GM21723 (cell line): ENCODE measurements around the gene PRKAG2.
"Not testable (repeated sequence)": the region's sequence is repeated elsewhere in the genome, so short reads cannot be mapped to it uniquely, and the experiment has no call there.

Experiments used
- ATAC-seq: cut with Tn5 transposase; IDR thresholded peaks from one replicate; pipeline ENCODE4 v1.9.1; 2021; ENCODE audit warnings: mild to moderate bottlenecking, moderate library complexity; ENCODE audit not compliant: unreplicated experiment

Gene PRKAG2

DNA sequence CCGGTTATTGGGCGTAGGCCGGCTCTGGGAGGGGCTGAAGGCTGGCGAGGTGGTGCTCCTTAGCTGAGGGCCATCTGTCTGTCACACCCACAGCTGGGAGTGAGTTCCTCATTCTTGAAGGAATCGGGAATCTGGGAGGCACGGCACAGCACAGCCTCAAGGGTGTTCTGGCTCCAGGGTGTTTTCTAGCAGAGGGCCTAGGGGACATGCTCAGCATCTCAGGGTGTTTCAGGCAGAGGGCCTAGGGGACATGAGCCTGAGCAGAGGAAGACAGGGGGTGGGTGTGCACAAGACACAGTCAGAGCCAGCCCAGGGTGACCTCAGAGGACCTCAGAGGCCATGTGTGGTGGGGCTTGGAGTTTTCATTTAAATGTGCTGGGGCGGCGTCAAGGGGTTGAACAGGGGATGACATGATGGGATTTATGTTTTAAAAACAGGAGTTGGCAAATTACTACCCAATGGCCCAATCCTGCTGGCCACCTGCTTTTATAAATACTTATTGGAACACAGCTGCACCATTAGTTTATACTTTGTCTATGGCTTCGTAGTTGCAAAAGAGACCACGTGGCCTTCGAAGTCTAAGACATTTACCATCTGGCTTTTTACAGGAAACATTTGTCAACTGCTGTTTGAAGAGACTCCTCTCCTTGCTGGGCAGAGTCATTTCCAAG, 121.6 kb downstream of the PRKAG2 start:
- no peak for ATAC-seq

GRCh38 chr7:151754688-151755130, 122.2 kb downstream of the PRKAG2 start:
- ATAC-seq, result no peak

DNA sequence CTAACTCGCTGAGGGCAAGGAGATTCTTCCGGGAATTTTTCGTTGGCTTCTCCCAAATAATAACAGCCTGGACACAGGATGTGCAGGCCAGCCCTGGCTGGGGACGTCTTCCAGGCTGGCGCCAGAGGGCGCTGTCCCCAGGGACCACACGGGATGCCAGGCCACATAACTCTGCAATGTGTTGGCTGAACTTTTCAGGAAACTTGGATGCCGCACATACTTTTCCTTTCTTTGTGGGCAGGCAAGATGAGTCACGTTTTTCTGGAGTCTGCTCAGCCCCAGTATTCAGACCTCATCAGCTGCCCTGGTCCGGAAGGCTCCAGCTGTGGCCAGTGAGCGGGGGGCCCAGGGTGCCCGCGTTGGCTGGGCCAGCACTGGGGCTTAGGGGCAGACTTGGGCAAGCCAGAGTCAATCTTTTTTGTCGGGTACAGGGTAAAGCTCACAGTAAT, 122.7 kb downstream of the PRKAG2 start:
- no peak for ATAC-seq

GRCh38 chr7:151752816-151753595, 123.9 kb downstream of the PRKAG2 start:
- ATAC-seq, result no peak

- no peak for ATAC-seq
Observed at GRCh38 chr7:151752037-151752436, 124.9 kb downstream of the PRKAG2 start.

DNA sequence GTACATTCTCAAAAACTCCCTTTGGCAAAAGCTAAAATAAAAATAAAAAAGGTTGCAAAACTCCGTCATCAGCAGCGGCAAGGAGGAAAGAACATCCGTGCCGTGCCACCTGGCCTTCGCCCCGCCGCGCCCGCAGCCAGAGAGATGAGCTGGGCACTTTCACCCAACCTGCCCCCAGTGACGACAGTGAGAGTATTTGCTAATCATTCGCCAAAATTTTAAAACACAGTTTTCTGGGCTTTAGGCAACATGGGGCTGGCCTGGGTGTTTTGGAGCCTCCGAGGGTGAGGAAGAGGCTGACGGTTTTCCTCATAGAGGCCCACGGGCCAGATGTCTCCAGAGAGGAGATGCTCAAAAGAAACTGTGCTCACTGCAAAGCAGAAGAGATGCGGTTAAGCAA, 128.2 kb downstream of the PRKAG2 start:
- ATAC-seq, result no peak

DNA sequence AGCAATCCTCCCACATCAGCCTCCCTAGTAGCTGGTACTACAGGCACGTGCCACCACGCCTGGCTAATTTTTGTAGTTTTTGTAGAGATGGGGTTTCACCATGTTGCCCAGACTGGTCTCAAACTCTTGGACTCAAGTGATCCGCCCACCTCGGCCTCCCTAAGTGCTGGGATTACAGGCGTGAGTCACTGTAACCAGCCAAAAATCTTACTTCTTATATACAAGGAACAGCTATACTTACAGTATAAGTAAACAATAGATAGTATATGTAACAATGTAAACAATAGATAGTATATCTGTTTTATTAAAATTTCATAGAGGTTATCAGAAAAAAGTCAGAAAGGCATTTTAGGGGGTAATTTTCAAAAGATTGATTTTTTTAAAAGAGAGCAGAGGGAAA, 128.9 kb downstream of the PRKAG2 start:
- ATAC-seq, result not testable (repeated sequence)

DNA sequence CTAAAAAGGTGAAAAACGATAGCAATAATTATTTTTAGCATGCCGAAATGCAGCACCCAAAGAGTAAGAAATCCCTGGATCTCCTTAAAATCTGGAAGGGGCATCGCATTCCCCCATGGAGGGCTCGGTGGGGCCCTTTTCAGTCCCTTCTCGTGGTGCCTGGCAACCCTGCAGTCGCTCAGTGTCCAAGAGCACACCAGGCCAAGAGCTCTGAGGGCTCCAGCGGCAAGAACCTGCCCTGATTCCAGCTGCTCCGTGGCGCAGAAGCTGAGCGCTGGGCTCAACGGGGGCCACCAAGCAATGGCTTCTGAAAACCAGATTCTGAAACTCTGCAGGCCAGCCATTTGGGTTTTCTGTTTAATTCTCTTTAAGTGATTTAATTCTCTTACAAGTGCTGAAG, 131.2 kb downstream of the PRKAG2 start:
- no peak for ATAC-seq

GRCh38 chr7:151744656-151745638, 132.0 kb downstream of the PRKAG2 start:
- ATAC-seq, result no peak

DNA sequence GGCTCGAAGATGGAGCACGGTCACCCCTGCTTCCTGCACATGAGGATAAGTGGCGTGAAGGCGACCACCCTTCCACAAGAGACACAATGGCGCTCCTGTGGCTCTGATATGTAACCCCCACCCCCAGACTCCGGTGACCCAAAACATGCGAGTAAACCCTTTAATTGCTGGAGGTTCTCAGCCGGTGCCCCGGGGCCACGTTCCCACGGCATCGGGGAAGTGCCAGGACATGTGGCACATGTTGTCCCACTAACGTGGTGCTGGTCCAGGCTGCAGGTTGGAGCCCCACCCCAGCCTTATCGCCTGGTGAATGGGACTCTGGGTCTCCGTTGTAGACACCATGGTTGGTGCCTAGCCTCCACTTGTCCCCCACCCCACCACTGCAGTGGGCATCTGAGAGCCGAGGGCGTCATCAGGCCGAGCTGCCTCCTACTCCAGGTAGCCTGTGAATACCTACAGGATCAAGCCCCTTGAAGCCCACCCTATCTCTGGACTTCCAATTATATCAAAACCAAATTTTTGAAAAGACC, 132.8 kb downstream of the PRKAG2 start:
- ATAC-seq, result no peak

GRCh38 chr7:151743481-151743983, 133.4 kb downstream of the PRKAG2 start:
- ATAC-seq, result no peak

GRCh38 chr7:151742713-151743480, 134.0 kb downstream of the PRKAG2 start:
- no peak for ATAC-seq

DNA sequence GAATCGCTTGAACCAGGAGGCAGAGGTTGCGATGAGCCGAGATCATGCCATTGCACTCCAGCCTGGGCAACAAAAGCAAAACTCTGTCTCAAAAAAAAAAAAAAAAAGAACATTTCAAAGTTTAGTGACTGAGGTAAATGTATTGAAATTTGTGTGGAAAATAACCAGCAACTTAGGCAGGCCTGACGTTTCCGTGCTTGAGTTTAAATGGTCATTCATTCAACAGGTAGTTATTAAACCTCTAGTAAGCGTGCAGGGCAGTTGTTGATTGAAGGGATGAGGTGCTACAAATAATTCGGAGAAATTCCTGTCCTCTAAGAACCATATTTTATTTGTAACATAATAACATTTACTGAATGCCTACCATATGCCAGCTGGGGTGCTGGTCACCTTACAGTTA, 135.3 kb downstream of the PRKAG2 start:
- no peak for ATAC-seq

GRCh38 chr7:151740081-151740851, 136.6 kb downstream of the PRKAG2 start:
- no peak for ATAC-seq

GRCh38 chr7:151738925-151739324, 138.0 kb downstream of the PRKAG2 start:
- no peak for ATAC-seq

GRCh38 chr7:151736403-151736909, 140.5 kb downstream of the PRKAG2 start:
- no peak for ATAC-seq

DNA sequence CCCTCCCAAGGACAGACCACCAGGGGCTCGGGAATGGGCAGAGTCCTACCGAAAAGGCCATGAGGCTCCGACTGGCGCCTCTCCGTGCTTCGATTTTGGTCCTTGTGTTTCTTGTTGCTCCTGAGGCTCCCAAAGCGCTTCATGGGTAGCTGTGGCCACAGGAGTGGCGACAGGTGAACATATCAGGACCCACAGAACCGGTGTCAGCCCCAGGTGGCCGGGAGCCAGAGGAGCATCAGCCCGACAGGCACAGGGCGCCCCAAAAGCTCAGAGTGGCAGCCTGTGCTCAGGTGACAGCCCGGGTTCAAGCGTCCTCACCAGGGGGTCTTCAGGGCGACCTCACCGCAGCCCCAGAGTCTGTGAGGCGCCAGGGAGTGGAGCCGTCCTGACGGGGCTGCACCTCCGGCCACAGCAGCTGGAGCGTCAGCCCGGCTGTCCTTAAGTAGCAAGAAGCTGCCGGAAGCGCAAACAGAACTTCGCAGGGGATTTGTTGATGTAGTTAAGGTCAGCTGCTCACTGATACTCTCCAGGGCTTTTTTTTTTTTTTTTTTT, 141.0 kb downstream of the PRKAG2 start:
- ATAC-seq, result no peak

DNA sequence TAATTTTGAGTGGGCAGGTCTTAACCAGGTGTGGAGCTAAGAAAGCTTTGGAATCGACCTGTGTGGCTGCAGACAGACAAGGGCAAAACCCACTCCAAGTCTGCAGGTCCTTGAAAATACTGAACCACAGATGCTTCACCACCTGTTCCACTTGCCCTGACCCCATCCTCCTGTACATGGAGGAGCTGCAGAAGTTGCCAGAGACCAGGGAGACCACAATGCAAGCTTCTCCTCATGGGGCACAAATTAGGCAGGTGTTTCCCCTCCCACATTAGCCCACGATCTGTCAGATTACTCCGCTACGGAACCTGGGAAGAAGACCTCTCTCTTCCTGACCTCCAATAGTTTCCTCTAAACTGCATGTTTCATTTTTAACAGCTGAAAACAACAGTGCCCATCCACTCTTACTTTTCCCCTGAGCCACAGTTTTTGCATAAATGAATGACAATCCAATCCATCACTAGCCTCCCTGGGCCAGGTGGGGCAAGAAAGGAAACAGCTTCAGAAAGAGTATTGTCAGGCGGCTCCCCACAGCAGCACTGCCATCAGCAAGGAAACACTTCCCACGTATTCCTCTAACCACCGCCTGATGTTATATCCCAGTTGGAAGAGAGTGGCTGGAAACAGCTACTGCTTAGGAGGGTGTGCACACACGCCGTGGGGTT, 141.6 kb downstream of the PRKAG2 start:
- ATAC-seq, result no peak
